SK-N-MC (cell line): Measurements from ENCODE around the gene SLCO2B1.

Experiments
- DNase-seq: peaks from one replicate; pipeline ENCODE4 v3.0.0-alpha.2; 2011; ENCODE audit warnings: low read depth, low spot score
- H3K27ac ChIP-seq: fragments of 200-600 bp; sonication (generic); 2 replicates; pipeline ENCODE4 v1.5.1; 2016; ENCODE audit warnings: mixed run types
- H3K36me3 ChIP-seq: fragments of 200-600 bp; sonication (generic); 2 replicates; pipeline ENCODE4 v1.6.1; 2017; ENCODE audit warnings: antibody characterized with exemption, low read length, mixed read lengths; ENCODE audit not compliant: insufficient read depth
- H3K4me3 ChIP-seq: fragments of 200-600 bp; sonication (generic); 2 replicates; pipeline ENCODE4 v1.5.1; 2016
- H3K9ac ChIP-seq: fragments of 200-600 bp; sonication (generic); 2 replicates; pipeline ENCODE4 v1.8.0; 2017; ENCODE audit warnings: mixed run types, mixed read lengths; ENCODE audit not compliant: insufficient read length
- H3K9me3 ChIP-seq: fragments of 200-600 bp; sonication (generic); 2 replicates; pipeline ENCODE4 v1.6.1; 2017; ENCODE audit warnings: low read depth, mild to moderate bottlenecking, antibody characterized with exemption, low read length, moderate library complexity, mixed read lengths
- EZH2 ChIP-seq: fragments of 200-600 bp; sonication (generic); IDR thresholded peaks from one replicate; pipeline ENCODE4 v1.6.1; 2017; ENCODE audit warnings: antibody characterized with exemption
- FOXP2 ChIP-seq: optimal IDR thresholded peaks from 2 replicates; pipeline ENCODE3; 2011; ENCODE audit warnings: mild to moderate bottlenecking, moderate library complexity; ENCODE audit not compliant: insufficient read depth; ENCODE audit errors: extremely low read length, control extremely low read depth
- POLR2AphosphoS5 ChIP-seq: IDR thresholded peaks from 2 replicates; pipeline ENCODE4 v1.6.1; 2012; ENCODE audit warnings: mild to moderate bottlenecking, low read depth, low read length, borderline replicate concordance

SLCO2B1 gene

GRCh38 chr11:75246671-75247350, 95.9 kb downstream of the SLCO2B1 start:
- H3K27ac ChIP-seq, result no peak overlapping the region
- H3K9ac ChIP-seq, result no peak overlapping the region
- no peak overlapping the region for H3K4me3 ChIP-seq
- H3K9me3 ChIP-seq, result no peaks in the 10 kb centered on the region
- TF ChIP-seq EZH2 (no peak), POLR2AphosphoS5 (no peak), FOXP2 (no peak)
- no peak for DNase-seq
- H3K36me3 ChIP-seq, result no peaks in the 10 kb centered on the region

- H3K9ac ChIP-seq, result no peak overlapping the region
- no peak overlapping the region for H3K4me3 ChIP-seq
- no peak for DNase-seq
- TF ChIP-seq EZH2, result no peak
- TF ChIP-seq FOXP2, result no peak
- TF ChIP-seq POLR2AphosphoS5, result no peak
- H3K9me3 ChIP-seq, result no peaks in the 10 kb centered on the region
- no peak overlapping the region for H3K27ac ChIP-seq
- no peaks in the 10 kb centered on the region for H3K36me3 ChIP-seq
Measured at GRCh38 chr11:75248924-75249256, 98.0 kb downstream of the SLCO2B1 start.

DNA sequence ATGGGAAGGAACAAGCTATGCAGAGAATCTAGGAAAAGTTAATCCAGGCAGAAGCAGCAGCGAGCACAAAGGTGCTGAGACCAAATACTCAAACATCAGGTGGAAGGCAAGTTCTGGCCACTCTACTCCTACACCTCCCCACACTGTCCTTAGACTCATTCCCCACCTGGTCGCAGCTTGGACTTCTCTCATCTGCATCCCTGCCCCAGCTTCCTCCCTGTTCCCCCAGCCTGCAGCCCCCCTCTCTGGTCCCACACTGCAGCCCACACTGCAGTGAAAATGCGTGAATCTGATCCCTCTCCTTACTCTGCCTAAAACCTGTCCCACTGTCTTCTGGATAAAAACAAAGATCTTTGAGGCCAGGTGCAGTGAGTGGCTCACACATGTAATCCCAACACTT, 98.8 kb downstream of the SLCO2B1 start:
- no peak for TF ChIP-seq FOXP2
- TF ChIP-seq EZH2, result no peak
- no peak for TF ChIP-seq POLR2AphosphoS5
- Histone ChIP-seq H3K9me3 (no peaks in the 10 kb centered on the region), H3K27ac (no peak overlapping the region), H3K36me3 (no peaks in the 10 kb centered on the region), H3K9ac (no peak overlapping the region), H3K4me3 (no peak overlapping the region)
- DNase-seq, result no peak

DNA sequence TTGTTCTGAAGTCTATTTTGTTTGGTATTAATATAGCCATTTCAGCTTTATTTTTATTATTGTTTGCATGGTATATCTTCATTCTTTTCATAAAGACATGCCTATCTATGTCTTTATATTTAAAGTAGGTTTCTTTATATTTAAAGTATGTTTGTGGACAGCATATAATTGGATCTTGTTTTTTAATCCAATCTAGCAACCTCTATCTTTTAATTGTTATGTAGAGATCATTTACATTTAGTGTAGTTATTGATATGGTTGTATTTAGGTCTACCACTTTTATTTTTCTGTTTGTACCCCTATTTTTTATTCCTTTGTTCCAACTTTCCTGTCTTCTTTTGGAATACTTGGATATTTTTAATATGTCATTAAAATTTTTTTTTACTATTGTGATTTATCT, 103.4 kb downstream of the SLCO2B1 start:
- DNase-seq, result no peak
- Histone ChIP-seq H3K27ac (no peak overlapping the region), H3K36me3 (no peaks in the 10 kb centered on the region), H3K9me3 (no peaks in the 10 kb centered on the region), H3K9ac (no peak overlapping the region), H3K4me3 (no peak overlapping the region)
- no peak for TF ChIP-seq POLR2AphosphoS5
- no peak for TF ChIP-seq EZH2
- no peak for TF ChIP-seq FOXP2
